ENCODE data around the gene GET4.
"Not testable (repeated sequence)": the region's sequence is repeated elsewhere in the genome, so short reads cannot be mapped to it uniquely, and the experiment has no call there.

The GET4 gene

DNA sequence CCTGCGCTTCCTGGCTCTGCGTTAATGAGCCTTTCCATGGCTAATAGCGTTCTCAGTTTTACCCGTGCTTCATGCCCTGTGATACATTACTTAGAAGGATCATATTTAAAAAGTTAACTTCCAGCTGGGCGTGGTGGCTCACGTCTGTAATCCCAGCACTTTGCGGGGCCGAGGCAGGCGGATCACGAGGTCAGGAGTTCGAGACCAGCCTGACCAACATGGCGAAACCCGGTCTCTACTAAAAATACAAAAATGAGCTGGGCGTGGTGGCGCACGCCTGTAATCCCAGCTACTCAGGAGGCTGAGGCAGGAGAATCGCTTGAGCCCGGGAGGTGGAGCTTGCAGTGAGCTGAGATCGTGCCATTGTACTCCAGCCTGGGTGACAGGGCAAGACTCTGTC, 3.7 kb upstream of the GET4 start:
- DNase-seq = not testable (repeated sequence)

DNA sequence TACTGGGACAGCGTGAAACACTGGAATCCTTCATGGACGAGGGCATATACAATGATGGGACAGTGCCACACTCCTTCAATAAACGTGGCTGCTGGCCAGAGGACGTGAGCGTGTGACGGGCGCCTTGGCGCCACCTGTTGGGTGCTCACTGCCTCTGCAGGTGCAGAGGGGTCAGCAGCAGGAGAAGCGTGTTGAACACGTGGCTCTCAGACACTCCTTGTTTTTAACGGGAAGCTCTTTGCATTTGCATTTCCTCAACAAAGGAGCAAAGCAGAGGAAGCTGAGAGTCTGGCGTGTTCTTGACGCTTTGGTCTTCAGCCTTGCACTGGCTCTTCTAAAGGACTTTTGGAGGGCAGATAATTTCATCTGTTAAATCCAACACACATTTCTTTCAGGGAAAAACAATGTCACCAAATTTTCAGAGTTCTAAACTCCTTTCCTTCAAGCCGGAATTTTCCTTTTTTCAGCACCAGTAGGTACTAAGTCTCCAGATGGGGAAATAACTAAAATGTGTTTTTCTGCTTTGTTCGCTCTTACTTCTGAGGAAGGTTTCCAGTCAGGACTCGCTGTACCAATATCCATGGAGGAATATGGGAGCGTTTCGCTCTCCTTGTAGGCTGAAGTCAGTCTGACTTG, 2.9 kb upstream of the GET4 start:
- DNase-seq = peak; percentile 47

DNA sequence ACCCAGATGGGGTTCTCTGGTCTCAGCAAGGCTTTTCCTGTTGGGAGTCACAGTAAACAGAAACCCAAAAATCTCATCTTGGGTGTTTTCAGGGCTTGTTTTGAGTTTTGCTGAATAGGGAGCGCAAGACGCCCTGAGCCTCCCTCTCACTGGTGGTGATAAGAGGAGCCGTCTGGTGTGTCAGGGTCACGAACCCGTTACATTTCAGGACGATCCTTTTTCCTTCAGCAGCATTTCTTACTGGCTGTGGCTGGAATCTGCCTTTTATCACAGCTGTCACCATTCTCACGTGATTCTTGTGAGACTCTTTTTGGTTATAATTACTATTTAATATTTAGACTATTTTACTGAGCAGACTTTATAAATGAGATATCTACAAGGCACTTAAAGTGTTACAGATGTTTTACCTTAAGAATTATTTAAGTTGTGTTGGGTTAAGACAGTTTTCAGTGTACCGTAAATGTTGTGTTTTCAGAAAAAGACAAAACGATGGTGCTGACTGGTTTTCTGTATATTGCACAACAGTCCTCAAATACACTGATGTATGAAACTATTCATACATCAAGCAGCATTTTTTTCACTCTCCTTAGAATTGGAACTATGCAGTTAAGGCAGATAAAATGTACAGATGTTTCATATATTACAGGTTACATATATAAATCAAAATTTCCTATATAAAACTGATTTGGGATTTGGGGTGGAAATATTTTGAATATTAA, 2.2 kb upstream of the GET4 start:
- DNase-seq = no peak

DNA sequence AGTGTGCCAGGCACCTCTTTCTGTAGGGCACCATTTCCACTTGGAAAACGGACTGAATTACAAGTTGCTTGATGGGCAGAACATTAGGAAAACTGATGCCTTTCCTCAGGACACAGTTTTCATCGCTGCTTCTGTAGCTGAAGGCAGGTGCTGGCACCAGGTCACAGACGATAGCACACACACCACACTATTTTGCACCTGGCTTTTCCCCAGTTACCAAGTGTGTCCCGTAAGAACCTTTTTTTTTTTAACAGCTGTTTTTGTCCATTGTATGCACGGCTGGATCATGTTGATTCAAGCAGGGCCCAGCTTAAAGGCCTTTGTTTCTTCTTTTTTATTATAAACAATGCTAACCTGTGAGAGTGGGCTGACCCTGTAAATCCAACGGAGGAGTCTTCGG, 1.3 kb upstream of the GET4 start:
- DNase-seq = no peak

DNA sequence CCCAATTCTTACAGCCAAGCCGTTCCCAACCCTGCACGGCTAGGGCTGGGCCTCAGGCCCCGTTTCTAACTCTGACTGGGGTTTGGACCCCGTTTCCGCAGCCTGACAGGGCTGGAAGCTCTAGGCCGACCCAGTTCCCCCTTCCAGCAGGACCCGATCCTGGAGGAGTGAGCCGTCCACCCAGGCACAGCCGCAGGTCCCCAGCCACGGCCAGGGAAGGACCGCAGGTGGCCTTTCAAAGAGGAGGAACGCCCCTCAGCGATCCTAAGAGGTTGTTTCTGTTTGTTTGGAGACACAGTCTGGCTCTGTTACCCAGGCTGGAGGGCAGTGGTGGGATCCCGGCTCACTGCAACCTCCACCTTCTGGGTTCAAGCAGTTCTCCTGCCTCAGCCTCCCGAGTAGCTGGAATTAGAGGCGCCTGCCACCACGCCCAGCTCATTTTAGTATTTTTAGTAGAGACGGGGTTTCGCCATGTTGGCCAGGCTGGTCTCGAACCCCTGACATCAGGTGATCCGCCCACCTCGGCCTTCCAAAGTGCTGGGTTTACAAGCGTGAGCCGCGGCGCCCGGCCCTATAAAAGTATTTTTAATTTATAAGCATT, 778 bp upstream of the GET4 start:
- DNase-seq = no peak

DNA sequence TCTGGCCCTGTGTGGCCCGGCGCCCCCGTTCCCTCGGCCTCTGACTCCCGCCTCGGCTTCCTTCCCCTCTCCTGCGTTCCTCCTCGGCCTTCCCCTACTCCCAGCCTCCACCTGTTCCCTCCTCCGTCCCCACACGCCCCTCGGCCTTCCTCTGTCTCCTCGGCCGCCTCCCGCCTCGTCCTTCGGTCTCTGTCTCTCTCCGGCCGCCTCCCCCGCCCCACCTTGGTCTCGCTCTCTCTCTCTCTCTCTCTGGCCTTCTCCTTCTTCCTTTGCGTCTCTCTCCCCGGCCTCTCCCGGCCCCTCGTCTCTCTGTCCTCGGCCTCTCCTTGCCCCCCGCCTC, 588 bp downstream of the GET4 start:
- peak; percentile 47 for DNase-seq

GRCh38 chr7:877312-878232, 1.2 kb downstream of the GET4 start:
- no peak for DNase-seq

GRCh38 chr7:879093-879492, 2.7 kb downstream of the GET4 start:
- no peak for DNase-seq

- no peak for DNase-seq
These were observed 3.4 kb downstream of the GET4 start for GRCh38 chr7:879706-880105.

DNA sequence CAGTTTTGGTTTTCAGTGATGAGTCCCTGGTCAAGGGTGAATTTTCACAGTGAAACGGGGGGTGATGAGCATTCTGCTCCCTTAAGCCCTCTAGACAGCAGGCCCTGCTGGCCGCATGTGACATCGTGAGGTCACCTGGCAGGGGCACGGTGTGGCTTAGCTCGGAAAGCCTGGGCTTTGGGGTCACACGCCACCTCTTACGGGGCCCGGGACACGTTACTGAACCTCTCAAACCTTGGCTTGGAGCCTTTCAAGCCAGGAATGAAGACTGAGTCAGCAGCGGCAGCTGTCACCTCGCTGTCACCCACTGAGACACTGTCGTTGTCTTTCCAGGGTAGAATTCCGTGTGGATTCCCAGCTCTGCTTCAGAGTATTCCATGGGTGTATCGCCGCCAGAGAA, 4.1 kb downstream of the GET4 start:
- no peak for DNase-seq

GRCh38 chr7:881441-882234, 5.3 kb downstream of the GET4 start:
- DNase-seq = no peak

DNA sequence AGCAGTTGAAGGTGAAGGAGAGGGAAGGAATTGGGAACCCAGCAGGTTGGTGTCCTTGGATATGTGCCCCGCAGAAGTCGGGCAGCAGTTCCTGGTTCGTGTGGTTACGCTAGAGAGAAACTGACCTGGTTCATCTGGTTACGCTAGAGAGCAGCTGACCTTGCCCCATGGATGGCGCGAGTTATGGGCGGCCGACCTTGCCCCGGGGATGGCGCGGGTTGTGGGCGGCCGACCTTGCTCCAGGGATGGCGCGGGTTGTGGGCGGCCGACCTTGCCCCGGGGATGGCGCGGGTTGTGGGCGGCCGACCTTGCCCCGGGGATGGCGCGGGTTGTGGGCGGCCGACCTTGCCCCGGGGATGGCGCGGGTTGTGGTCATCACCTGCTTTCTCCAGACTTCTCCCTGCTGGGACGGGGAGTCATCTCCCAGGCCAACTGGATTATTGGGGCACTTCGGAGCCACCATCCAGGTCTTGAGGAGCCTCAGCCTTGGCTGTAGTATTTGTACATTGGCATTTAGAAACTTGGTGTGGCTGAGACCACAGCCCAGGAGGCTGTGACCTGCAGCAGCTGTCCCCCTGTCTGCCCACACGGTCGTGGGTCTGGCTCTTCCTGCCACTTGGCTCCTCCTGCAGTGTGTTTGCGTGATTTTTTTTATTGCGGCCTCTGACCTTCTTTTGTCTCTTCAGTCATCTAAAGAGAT, 6.1 kb downstream of the GET4 start:
- DNase-seq = no peak

DNA sequence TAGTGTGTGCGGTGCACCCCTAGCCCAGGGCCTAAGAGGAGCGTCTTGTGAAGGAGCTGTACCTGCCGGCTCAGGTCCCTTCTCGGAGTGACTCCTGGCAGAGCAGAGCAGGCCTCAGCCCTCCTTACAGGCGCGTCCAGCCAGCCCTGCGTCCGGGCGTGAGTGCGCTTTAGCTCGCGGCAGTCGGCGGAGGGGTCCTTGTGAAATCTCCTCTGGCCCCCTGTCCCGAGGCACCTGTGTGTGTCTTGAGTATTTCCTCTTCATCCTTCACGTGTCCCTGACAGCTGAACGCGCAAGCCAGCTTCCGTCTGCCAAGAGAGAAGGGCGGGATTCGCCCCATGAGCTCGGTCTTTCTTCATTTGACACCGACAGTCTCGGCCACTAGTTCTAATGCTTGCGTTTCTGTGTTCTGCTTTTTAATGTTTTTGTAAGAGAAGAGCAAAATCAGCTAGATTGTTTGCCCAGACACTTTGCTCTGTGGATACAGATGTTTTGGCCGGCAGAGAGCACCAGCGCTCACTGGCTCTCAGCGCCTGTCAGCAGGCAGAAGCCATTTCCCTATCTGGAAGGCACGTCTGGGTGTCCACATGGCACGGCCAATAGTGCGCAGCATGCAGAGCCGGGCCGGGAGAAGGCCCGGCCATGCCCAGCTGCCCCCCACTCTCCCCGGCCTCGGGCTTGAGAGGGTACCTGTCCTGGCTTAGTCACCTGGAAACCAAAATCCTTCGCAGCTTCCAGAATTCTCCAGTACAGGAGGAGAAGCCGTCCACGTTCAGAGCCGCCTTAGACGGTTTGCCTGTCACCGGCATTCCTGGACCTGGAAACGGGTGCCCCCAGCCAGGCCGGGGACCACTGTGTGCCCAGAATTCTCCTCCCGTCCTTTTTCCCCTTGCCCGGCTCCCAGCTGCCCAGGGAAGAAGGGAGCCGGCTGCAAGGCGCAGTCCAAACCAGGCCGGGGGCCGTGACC, 7.0 kb downstream of the GET4 start:
- no peak for DNase-seq

GRCh38 chr7:884191-885003, 8.0 kb downstream of the GET4 start:
- DNase-seq = no peak

DNA sequence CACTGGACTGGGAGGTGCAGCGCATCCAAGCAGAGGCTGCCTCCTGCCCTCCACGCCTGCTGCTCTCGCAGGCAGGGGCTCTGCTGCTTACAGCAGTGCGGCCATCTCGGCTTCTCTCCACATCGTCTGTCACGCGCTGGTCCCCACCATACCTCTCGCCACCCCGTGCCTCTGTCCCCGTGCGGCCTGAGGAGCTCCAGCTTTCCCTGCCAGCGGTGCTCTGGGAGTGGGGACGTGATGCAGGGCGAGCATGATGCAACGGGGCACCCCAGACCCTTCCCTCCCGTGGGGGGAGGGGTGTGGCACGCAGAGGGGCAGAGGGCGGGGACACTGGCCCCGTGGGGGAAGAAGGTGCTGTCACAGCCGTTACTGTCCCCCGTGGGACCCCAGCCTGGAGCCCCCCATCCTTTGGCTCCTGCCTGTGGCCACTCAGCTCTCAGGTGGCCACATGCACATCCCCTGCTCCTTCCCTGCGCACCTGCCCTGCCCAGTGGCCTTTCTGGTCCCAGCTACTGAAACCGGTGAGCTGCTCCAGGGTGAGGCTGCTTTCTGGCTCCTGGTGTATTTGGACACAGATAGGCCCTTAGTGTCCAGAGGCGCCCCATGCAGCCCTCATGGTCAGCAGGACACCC, 9.0 kb downstream of the GET4 start:
- no peak for DNase-seq

- DNase-seq = no peak
These were observed 9.7 kb downstream of the GET4 start for GRCh38 chr7:885893-886625.

- DNase-seq = no peak
These were observed 10.5 kb downstream of the GET4 start for GRCh38 chr7:886626-887487.

DNA sequence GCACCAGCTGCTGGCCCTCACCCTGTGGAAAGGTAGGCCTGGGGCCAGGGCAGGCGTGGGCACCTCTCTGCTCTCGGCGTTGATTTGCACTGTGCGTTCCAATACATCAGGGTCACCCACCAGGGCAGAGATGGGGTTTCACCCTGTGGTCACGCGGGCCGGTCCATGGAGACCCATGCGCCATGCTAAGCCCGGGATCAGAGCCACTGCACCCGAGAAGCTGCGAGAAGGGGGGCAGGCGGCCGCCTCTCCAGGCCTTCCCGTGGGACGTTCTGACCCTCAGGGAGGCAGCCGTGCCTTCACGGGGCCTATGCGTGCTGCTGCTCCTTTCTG, 11.1 kb downstream of the GET4 start:
- DNase-seq = no peak

All from NK-92 treated with Interleukin-12 subunit alpha and Interleukin-12 subunit beta, amount 100 ng/mL, for 24 hours (cell line).